HG03175 (cell line): ENCODE results near the gene CD46.
"Not testable (repeated sequence)": the region's sequence is repeated elsewhere in the genome, so short reads cannot be mapped to it uniquely, and the experiment has no call there.

Source experiments
- ATAC-seq: cut with Tn5 transposase; IDR thresholded peaks from one replicate; pipeline ENCODE4 v1.9.1; 2021; ENCODE audit warnings: mild to moderate bottlenecking, moderate library complexity; ENCODE audit not compliant: unreplicated experiment

The CD46 gene

GRCh38 chr1:207750631-207751305, 1.1 kb upstream of the CD46 start:
- no peak for ATAC-seq

- peak; percentile 1 for ATAC-seq
These were observed 428 bp upstream of the CD46 start for GRCh38 chr1:207751463-207751789.

- ATAC-seq = peak; percentile 33
These were observed 673 bp downstream of the CD46 start for GRCh38 chr1:207752456-207752998.

GRCh38 chr1:207753611-207754010, 1.8 kb downstream of the CD46 start:
- no peak for ATAC-seq

GRCh38 chr1:207754011-207754410, 2.2 kb downstream of the CD46 start:
- ATAC-seq = no peak

- no peak for ATAC-seq
These were observed 3.3 kb downstream of the CD46 start for GRCh38 chr1:207754974-207755700.

- no peak for ATAC-seq
These were observed 4.2 kb downstream of the CD46 start for GRCh38 chr1:207755846-207756693.

- no peak for ATAC-seq
These were observed 10.8 kb downstream of the CD46 start for GRCh38 chr1:207762622-207763021.

GRCh38 chr1:207763091-207763490, 11.2 kb downstream of the CD46 start:
- no peak for ATAC-seq

- ATAC-seq = no peak
These were observed 12.1 kb downstream of the CD46 start for GRCh38 chr1:207763972-207764371.

- no peak for ATAC-seq
These were observed 14.7 kb downstream of the CD46 start for GRCh38 chr1:207766569-207766968.

- not testable (repeated sequence) for ATAC-seq
These were observed 18.7 kb downstream of the CD46 start for GRCh38 chr1:207770514-207770913.

- not testable (repeated sequence) for ATAC-seq
These were observed 24.2 kb downstream of the CD46 start for GRCh38 chr1:207776045-207776444.

- not testable (repeated sequence) for ATAC-seq
These were observed 25.6 kb downstream of the CD46 start for GRCh38 chr1:207777412-207777811.

GRCh38 chr1:207779008-207779407, 27.2 kb downstream of the CD46 start:
- ATAC-seq = no peak

GRCh38 chr1:207781312-207781711, 29.5 kb downstream of the CD46 start:
- no peak for ATAC-seq

GRCh38 chr1:207787776-207788175, 35.9 kb downstream of the CD46 start:
- no peak for ATAC-seq

GRCh38 chr1:207789386-207789785, 37.5 kb downstream of the CD46 start:
- ATAC-seq = no peak

- no peak for ATAC-seq
These were observed 38.2 kb downstream of the CD46 start for GRCh38 chr1:207789792-207790787.

GRCh38 chr1:207791290-207791689, 39.4 kb downstream of the CD46 start:
- no peak for ATAC-seq
